ENCODE results near the gene SMOC1.

Gene SMOC1

DNA sequence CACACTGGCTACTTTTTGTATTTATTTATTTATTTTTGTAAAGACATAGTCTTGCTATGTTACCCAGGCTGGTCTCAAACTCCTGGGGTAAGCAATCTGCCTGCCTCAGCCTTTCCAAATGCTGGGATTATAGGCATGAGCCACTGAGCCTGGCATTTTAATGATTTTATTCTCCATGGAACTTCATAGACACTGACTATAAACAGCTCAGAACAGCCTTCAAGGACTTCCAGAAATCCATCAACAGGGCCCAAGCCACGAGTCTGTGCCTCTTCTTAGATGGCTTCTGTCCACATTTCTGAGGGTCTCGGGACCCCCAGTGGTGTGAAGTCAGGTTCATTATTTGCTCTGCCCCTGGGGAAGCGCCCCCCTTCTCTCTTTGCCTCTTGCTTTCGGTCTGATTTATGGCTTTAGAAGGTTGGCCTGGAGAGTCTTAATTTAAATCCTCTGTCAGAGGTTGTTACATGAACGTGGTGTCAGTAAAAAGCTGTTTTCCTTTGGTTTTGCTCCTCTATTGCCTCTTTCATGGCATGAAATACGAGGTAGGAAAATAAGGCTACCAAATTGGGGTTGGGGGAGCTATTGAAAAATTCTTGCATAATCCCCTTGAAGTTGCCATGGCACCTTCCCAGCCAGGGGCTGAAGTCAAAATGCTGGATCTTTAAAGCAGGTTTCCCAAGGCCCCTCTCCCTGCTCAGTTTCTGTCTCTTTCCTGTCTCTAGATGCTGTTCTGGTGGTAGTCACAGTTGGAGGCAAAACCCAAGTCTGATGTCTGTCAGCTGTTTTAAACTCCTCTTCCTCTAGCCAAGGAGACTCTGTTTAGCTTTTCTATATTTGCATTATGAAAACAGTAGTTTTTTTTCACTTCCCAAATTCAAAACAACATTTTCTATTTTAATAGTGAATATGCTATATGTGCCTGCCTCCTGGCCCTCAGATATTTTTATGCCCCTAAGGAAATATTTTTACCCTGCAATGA, 129.4 kb downstream of the SMOC1 start:
- DNase-seq (ENCODE audit: low read depth) = no peak

DNA sequence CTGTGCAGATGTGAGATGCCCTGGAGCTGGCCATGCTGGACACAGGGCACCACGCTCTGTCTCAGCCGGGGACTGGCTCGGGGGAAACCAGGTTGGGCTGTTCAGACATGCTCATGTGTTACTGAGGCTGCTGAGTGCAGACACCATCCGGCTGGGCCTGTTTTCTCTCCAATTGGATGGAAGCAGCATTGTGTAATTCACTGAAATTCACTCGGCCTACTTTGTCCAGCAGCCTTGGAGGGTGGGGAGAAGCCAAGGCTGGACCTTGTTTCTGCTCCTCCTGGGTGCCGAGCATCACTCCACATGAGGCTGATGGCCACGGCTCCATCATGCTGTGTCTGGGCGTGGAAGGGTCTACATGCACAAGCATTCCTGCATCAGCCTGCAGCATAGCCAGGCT, 130.7 kb downstream of the SMOC1 start:
- no peak for DNase-seq (ENCODE audit: low read depth)

DNA sequence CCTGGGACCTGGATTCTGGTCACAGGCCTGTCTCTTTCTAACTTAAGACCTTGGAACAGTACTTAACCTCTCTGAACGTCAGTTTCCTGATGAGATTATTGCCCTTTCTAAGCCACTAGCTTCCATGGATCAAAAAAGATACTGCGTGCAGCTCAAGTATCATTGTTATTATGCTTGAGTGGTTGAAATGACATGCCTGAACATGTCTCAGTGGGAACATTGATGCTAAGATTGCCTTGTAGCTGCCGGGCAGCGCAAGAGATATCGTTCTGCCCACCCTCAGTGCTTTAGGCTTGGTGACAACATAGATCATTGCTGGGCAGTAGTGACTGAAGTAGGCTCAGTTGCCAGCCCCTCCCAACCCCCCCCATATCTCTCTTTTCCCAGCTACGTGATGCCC, 131.9 kb downstream of the SMOC1 start:
- DNase-seq (ENCODE audit: low read depth) = no peak

DNA sequence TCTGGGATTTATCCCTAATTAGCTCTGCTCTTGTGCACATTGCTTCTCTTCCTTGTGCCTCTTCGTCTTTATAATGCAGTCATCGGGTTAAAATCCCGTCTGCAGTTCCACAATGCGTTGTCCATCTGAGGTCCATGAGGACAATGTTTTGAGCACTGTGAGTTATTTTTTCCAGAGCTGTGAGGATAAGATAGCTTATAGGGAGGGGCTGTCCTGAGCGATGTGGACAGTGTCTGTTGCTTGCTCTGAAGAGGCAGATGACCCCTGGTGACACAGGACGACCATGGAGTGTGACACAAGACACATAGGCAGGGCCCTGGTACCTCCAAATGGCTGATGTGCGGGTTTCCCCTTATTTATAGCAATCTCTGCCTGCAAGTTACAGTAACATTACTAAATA, 132.5 kb downstream of the SMOC1 start:
- no peak for DNase-seq (ENCODE audit: low read depth)

DNA sequence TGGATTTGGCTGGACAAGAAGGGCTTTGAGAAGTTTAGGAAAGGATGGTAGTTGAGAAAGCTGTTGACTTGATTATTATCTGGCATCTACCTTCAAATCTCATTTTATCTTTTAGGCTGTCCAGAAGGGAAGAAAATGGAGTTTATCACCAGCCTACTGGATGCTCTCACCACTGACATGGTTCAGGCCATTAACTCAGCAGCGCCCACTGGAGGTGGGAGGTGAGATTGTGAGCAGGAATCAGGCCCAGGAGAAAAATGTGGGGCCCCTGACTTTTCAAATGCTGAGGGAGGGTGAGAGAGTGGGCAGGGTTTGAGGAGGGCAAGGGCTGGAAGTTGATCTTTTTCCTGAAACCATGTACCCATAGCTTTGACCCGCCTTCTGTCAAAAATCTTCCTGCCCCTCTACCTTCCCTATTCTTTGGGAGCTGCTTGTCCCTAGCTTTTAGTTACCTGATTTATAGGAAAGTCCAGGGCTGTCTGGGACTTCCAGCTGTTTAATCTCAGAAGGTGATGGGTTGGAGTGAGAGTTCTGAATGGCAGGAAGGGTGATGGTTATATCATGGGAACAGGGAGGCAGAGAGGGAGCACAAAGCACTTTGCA, 134.2 kb downstream of the SMOC1 start:
- no peak for DNase-seq (ENCODE audit: low read depth)

DNA sequence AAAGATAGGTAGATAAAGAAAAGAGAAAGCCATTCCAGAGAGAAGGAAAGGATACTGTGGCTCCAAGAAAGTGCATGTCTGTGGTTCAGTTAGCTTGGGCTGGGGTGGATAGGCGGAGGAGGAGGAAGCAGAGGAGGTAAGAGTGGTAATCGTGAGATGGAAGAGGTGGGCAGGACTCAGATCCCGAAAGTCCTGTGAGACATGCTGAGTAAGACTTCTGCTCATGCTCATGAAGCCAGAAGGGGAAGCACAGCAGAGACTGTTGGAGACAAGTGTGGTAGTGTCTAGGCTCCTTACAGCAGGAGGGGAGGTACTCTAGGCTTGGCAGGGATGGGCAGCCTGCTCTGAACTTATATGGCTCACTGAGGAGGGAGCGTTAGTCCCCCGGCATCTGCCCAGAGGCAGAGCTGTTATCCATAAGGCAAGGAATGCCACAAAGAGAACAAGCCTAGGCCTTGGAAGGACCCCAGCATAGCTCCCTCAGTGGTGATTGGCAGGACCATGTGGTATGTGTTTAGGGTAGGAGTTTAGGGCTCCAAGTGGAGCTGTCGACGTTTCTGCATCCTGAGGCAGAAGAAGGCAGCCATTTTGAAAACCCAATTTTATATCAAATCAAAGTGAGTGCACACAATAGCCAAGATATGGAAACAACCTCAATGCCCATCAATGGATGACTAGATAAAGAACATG, 135.3 kb downstream of the SMOC1 start:
- no peak for DNase-seq (ENCODE audit: low read depth)

DNA sequence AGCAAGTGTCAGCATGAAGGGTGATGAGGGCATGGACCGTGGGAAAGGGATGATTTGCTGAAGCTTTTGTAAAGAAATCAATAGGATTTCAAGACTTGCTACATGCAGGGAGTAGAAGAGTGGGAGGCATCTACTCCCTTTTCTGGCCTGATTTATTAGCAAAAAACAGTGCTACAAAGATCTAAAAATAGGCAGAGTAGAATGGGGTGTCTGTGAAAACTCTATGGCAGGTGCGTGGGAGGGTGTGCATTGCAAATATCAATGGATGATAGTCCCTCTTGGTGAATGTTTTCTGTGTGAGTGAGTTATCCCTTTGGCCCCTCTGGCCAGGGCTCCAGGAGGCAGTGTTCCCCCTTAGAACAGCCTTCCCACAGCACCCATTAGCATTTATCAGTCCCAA, 139.0 kb downstream of the SMOC1 start:
- no peak for DNase-seq (ENCODE audit: low read depth)

DNA sequence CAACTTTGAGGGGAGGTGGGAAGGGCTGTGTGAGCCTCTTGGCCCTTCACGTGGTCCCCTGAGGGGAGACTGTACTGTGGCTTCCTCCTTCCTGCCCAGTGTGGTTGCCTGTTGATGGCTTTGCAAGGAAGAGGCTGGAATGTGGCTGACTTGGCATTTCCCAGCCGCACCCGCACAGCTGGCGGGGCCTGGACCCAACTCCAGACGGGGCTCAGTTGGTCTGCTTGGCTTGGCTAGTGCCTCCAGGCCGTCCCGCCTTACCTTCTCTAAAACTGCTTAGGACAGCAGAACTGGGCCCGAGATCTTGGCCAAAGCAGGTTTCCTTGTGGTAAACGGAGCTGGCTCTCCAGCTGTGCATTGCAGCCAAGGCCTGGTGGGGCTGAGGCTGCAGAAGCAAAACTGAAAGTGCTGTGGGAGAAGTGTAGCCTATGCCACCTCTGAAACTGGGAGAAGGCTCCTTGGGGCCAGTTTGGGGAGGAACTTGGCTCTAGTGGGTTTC, 139.5 kb downstream of the SMOC1 start:
- no peak for DNase-seq (ENCODE audit: low read depth)

DNA sequence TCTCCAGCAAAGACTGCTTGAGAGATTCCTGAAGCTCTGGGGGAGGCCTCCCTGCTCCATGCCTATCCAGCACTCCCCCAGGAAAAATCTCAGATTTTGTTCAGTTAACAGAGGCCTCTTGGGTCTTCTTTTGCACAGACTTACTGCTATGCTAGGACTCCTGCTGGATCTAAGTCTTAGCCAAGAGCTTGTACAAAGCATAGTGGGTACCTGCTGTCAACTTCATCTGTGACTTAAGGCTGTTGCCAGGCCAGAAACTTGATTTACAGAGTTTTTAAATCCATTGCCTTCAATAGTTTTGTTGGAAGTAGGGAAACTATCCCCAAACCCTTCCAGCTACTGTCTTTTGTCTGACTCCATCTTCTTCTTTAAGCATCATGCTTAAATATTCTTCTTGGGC, 140.5 kb downstream of the SMOC1 start:
- no peak for DNase-seq (ENCODE audit: low read depth)

DNA sequence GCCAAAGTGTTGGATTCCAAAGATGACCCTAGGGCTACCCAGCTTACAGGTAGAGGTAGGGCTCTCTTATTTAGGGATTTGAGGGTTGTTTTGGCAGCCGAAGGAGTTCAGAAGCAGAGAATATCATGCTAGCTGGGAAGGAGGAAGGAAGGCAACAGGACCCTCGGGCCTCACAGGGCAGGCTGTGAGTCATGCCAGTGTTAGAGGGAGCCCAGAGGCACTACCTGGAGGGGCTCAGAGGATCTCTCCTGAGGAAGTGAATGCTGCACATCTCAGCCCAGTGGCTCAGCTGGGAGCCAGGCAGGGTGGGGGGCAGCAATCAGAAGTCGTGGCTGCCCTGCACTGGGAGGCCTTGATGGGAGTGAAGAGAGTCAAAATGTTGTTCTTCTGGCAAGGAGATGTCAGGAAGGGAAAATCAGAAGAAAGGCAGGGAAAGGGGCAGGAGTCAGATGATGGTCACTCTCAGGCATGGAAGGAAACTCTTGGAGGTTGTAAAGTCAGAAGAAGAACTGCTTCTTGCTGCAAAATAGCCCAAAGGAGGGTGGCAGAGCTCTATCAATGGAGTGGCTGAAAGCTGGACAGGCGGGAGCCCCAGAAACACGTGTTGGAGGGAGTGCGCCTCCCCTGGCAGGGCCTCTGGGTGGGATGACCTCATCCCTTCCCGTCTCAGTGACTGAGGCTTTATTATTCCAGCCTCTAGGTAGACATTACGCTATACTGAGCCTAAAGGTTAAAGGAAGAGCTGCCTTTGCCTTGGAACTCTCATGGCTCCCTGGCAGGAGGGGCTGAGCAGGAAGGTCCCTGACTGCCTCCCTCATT, 141.3 kb downstream of the SMOC1 start:
- no peak for DNase-seq (ENCODE audit: low read depth)

DNA sequence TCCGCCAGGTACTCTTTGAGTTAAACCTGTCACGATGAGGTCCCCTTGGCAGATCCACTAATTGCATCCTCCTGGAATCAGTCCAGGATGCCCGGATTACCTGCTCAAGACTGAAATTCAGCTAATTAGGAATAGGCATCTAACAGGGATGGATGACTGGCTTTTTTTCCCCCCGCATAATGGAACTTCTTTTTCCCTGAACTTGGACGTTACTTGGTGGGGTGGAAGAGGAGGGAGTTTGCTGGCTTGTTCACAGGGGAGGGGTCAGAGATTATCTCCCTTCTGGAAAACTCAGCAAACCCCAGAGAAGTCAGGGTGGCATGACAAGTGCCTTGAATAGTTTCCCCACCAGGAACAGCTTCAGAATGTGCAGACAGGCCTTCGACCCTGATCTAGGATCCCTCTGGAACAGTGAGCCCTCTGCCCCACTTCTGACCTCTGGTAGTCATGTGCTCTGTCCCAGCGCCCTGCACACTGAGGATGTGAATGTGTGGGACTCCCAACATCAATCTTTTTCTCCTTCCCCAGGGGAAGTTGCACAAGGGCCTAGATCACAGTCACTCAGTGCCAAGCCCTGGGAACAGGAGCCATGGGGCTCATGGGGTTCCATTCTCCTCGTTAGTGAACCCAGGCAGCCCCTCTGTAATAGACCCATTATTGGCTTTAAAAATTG, 142.5 kb downstream of the SMOC1 start:
- DNase-seq (ENCODE audit: low read depth) = no peak

DNA sequence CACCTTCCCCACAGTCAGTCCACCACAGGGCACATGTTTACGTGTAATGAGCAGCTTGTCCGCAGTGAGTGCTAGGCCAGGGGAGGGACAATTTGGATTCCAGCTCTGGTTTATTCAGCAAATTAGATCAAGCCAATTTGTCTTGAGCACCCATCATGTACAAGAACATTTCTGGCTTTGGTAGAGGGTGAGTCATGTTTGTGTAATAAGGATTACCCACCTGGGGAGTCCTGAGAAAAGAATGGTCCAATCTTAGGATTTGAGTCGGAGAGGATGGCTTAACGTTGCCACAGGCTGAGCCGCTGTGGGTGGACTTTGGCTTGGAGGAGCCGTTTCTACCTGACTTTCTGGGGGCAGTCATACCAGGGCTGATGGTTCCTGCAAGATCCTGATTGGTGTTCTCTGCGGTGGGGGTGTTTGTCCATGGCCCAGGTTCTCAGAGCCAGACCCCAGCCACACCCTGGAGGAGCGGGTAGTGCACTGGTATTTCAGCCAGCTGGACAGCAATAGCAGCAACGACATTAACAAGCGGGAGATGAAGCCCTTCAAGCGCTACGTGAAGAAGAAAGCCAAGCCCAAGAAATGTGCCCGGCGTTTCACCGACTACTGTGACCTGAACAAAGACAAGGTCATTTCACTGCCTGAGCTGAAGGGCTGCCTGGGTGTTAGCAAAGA, 143.7 kb downstream of the SMOC1 start:
- no peak for DNase-seq (ENCODE audit: low read depth)

DNA sequence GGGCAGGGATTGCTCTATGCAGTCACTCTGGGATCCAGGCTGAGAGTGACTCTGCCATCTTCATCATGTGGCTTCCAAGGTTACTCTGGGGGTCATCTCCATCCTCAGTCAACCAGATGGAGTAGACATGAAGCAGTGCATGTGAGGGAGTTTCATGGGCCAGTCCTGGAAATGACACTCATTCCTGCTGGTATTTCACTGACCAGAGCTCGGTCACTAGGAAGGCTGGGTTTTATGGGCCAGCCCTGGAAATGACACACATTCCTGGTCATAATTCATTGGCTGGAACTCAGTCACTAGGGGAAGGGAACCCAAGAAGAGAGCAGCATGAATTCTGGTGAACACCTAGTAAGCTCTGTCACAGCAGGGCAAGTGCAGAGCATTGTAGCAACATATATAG, 144.7 kb downstream of the SMOC1 start:
- no peak for DNase-seq (ENCODE audit: low read depth)

DNA sequence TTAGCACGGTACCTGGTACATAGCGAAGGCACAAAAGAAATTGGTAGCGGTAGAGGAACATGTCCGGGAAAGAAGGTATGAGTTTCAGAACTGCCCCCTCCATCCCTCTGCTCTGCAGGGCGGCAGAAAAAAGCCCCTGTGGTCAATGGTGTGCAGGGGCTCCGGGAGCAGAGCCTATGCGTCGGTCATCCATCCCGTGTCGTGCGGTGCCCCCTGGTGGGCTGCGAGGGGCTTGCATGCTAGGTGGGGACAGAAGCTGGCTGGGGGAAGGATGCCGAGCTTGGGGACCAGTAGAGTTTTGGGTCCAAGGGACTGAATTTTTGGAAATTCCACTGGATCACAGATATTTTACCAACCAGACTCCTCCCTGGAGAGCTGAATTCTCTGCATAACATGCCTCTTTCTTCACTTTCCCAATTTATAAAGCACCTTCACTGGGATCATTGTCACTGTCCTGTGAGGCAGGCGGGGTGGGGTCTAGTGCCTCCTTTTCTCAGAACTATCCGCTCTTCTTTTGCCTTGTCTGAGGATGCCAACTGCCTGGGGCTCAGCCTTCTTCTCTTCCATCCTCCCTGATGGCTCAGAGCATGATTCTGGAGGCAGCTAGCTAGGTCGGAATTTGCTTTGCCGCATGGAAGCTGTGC, 148.7 kb downstream of the SMOC1 start:
- peak; percentile 11 for DNase-seq (ENCODE audit: low read depth)

DNA sequence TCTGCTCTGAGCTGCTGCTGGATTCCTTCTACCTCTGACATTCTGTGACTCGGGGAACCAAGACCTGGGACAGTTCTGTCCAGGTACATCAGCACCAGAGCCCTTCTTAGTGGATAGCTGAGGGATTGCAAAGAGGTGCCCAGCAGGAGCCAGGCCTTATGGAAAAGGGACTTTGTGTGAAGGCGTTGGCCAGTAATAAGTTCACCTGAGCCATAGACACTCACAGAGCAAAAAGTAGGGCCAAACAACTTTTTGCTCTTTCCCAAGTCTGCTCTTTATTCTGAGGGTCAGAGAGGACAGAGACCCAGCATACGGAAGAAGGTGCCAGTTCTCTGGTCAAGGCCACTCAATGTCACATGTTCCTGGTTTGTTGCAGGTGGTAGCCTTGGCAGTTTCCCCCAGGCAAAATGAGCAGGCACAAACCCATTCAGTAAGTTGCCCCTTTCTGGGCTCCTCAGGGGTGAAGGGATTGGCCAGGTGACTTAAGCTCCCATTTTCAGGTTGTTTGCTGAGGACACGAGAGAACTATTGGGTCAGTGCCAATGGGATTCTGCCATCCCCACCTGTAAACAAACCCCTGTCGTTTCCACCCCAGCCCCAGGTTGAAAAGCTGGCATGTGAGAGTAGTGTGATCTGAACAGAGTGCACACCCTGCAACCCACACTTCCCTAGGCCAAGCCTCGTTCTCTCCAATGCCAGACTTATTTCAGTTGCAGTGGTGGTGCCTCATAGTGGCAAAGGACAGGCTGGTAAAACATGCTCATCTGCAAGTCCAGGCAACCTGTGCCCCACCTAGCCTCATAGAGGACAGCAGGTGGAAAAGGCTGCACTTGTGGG, 150.3 kb downstream of the SMOC1 start:
- no peak for DNase-seq (ENCODE audit: low read depth)

DNA sequence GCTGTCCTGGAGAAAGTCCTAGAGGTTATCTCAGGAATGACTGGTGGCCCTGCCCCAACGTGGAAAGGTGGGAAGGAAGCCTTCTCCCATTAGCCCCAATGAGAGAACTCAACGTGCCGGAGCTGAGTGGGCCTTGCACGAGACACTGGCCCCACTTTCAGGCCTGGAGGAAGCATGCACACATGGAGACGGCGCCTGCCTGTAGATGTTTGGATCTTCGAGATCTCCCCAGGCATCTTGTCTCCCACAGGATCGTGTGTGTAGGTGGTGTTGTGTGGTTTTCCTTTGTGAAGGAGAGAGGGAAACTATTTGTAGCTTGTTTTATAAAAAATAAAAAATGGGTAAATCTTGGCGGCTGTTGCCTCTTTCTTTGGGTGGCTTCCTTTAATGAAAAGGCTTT, 152.8 kb downstream of the SMOC1 start:
- no peak for DNase-seq (ENCODE audit: low read depth)

DNA sequence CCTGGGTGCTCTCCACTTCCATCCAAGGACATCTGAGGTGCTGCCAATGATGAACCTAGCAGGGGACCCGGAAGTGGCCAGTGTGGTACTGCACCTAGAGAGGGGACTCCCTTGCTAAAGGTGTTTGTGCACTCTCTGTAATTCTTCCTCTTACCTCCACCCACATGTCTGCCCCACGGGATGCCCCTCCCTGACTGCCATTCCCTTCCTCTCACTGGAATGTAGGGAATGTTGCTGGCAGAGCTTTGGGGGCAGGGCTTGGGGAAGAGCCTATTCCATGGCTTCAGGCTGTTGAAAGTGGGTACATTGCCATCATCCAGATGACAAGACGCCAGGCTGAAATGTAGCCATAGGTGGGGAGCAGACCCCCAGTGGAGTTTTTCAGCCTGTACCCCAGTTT, 153.2 kb downstream of the SMOC1 start:
- DNase-seq (ENCODE audit: low read depth) = no peak

DNA sequence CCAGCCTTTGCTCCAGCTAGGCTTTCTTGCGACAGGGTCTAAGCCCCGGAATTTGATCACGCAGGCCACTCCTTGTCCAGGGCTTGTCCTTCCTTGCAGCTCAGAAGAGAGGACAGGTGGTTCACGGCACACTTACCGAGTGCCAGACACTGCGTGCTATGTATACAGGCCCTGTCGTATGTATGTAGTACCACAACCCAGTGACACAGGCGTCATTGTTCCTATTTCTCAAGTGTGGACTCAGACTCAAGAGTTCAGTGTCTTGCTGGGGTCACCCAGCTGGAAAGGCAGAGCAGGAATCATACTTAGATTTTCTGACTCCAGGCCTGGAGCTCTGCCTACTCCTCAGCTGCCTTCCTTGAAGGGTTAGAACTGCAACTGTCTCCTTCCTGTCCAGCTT, 153.9 kb downstream of the SMOC1 start:
- DNase-seq (ENCODE audit: low read depth) = no peak

DNA sequence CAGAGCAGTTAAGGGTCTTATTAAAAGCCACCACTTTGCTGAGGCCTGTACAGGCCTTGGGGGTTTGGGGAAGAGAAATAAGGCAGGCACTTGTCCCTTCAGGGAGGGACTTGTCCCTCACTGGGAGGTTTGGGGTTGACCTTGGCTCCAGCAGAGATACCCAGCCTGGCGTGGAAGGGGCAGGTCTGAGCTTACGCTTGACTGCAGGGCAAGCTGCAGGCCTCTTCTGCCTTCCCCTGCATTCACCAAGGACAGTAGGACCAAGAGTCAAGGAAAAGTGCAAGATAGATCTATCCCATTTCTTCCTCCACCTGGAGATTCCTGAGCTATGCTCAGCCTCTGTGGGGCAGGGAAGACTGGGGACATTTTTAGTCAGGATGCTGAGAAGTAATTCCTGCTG, 154.3 kb downstream of the SMOC1 start:
- no peak for DNase-seq (ENCODE audit: low read depth)

Data from stimulated activated CD8-positive, alpha-beta memory T cell treated with anti-CD3 and anti-CD28 coated beads, Interleukin-12 subunit alpha, Interleukin-12 subunit beta, amount 100 ng/mL, for 4 hours (primary cell).